ENCODE data around the gene LCA5.
"Not testable (repeated sequence)": the region's sequence is repeated elsewhere in the genome, so short reads cannot be mapped to it uniquely, and the experiment has no call there.

Gene LCA5

GRCh38 chr6:79467716-79468115, 69.5 kb downstream of the LCA5 start:
- DNase-seq (ENCODE audit: low spot score), result peak; percentile 11

- DNase-seq (ENCODE audit: low spot score), result peak; percentile 31
These were observed 70.9 kb downstream of the LCA5 start for GRCh38 chr6:79466207-79466834.

GRCh38 chr6:79465381-79465780, 71.8 kb downstream of the LCA5 start:
- no peak for DNase-seq (ENCODE audit: low spot score)

- DNase-seq (ENCODE audit: low spot score), result no peak
These were observed 73.6 kb downstream of the LCA5 start for GRCh38 chr6:79463621-79464050.

GRCh38 chr6:79461205-79461604, 76.0 kb downstream of the LCA5 start:
- no peak for DNase-seq (ENCODE audit: low spot score)

- DNase-seq (ENCODE audit: low spot score), result no peak
These were observed 81.8 kb downstream of the LCA5 start for GRCh38 chr6:79455446-79455845.

GRCh38 chr6:79453558-79454042, 83.6 kb downstream of the LCA5 start:
- no peak for DNase-seq (ENCODE audit: low spot score)

GRCh38 chr6:79450984-79451383, 86.2 kb downstream of the LCA5 start:
- DNase-seq (ENCODE audit: low spot score), result no peak

- no peak for DNase-seq (ENCODE audit: low spot score)
These were observed 91.2 kb downstream of the LCA5 start for GRCh38 chr6:79446006-79446405.

- DNase-seq (ENCODE audit: low spot score), result not testable (repeated sequence)
These were observed 93.4 kb downstream of the LCA5 start for GRCh38 chr6:79443876-79444275.

- no peak for DNase-seq (ENCODE audit: low spot score)
These were observed 96.0 kb downstream of the LCA5 start for GRCh38 chr6:79441192-79441591.

- no peak for DNase-seq (ENCODE audit: low spot score)
These were observed 96.6 kb downstream of the LCA5 start for GRCh38 chr6:79440598-79440997.

GRCh38 chr6:79438030-79438429, 99.2 kb downstream of the LCA5 start:
- no peak for DNase-seq (ENCODE audit: low spot score)

GRCh38 chr6:79436241-79436640, 101.0 kb downstream of the LCA5 start:
- no peak for DNase-seq (ENCODE audit: low spot score)

GRCh38 chr6:79435746-79436145, 101.5 kb downstream of the LCA5 start:
- no peak for DNase-seq (ENCODE audit: low spot score)

All from RKO (cell line).